Activated CD8-positive, alpha-beta T cell treated with anti-CD3 and anti-CD28 coated beads for 36 hours (primary cell): Measurements from ENCODE around the gene MRAP2. TPM values are rescaled to one million over a fixed set of nuclear protein-coding genes. Genes with fewer than 3 reads are reported as not detected.

Experiments
- ATAC-seq: fragments of 200-7000 bp; cut with Tn5 transposase; one replicate; pipeline ENCODE4 v1.10.0; 2021; ENCODE audit warnings: mild to moderate bottlenecking, moderate library complexity
- CTCF ChIA-PET: fragments of 350-600 bp; sonication (Branson Sonifier 250); formaldehyde crosslinking; loops from one replicate; lab custom pipeline; 2021; ENCODE audit warnings: antibody characterized with exemption; lab: Charles Lee
- POLR2A ChIA-PET: fragments of 350-600 bp; sonication (Branson Sonifier 250); formaldehyde crosslinking; loops from one replicate; lab custom pipeline; 2021; ENCODE audit warnings: antibody characterized with exemption; lab: Charles Lee
- DNase-seq: peaks from one replicate; pipeline ENCODE4 v3.0.0-alpha.2; 2020
- H3K27ac Mint-ChIP-seq: one replicate; pipeline ENCODE4 v1.8.0; 2021; ENCODE audit warnings: mild to moderate bottlenecking, mixed read lengths
- H3K27me3 Mint-ChIP-seq: one replicate; pipeline ENCODE4 v1.8.0; 2021; ENCODE audit warnings: mixed read lengths
- H3K36me3 Mint-ChIP-seq: one replicate; pipeline ENCODE4 v1.8.0; 2021; ENCODE audit warnings: low read depth, mixed read lengths
- H3K4me1 Mint-ChIP-seq: one replicate; pipeline ENCODE4 v1.8.0; 2021; ENCODE audit warnings: low read depth, mixed read lengths
- H3K4me3 Mint-ChIP-seq: one replicate; pipeline ENCODE4 v1.8.0; 2021; ENCODE audit warnings: mild to moderate bottlenecking, moderate library complexity, mixed read lengths
- H3K9me3 Mint-ChIP-seq: one replicate; pipeline ENCODE4 v1.8.0; 2021; ENCODE audit warnings: mixed read lengths
- CTCF ChIP-seq: fragments of 200-600 bp; IDR thresholded peaks from one replicate; pipeline ENCODE4 v1.8.0; 2022; ENCODE audit warnings: antibody characterized with exemption, mild to moderate bottlenecking
- intact Hi-C: fragments of 100-400 bp; cut with micrococcal nuclease; formaldehyde crosslinking; loops from one replicate; pipeline ENCODE4 v1.10.0; 2022
- total RNA-seq, 2 experiments: library from RNA; stranded (reverse); gene quantifications; one replicate each; pipeline ENCODE4 v1.2.3, GENCODE V29; 2021

Gene MRAP2
- not detected for total RNA-seq

GRCh38 chr6:84033523-84034451, at the start of gene MRAP2:
MRAP2 (plus strand) TSS chr6:84033772; CDS start chr6:84055319, 21,547 bp downstream.
- Mint-ChIP-seq H3K36me3 (no peaks in the 10 kb centered on the region), H3K4me3 (peak within 1 kb of the TSS; percentile 16), H3K27me3 (peaks cover 48% of the 10 kb centered on the region), H3K27ac (no peak within 1 kb of the TSS), H3K4me1 (peaks cover 6% of the 10 kb centered on the region), H3K9me3 (peaks cover 5% of the 10 kb centered on the region)
- POLR2A ChIA-PET: no interaction called here
- ATAC-seq (peak; percentile 55), DNase-seq (peak; percentile 7)
- no peak for TF ChIP-seq CTCF
- intact Hi-C loops: no loop called here
- CTCF ChIA-PET: no interaction called here

GRCh38 chr6:83984411-83984810, 49.2 kb upstream of the MRAP2 start:
- intact Hi-C loops: no loop called here
- H3K9me3 Mint-ChIP-seq: no peaks in the 10 kb centered on the region
- no peaks in the 10 kb centered on the region for H3K27me3 Mint-ChIP-seq
- no peak for DNase-seq
- CTCF ChIA-PET: no interaction called here
- ATAC-seq: no peak
- no peak overlapping the region for H3K4me3 Mint-ChIP-seq
- H3K36me3 Mint-ChIP-seq: no peaks in the 10 kb centered on the region
- no peaks in the 10 kb centered on the region for H3K4me1 Mint-ChIP-seq
- no peak overlapping the region for H3K27ac Mint-ChIP-seq
- POLR2A ChIA-PET: no interaction called here
- TF ChIP-seq CTCF: no peak

GRCh38 chr6:83985308-83985713, 48.3 kb upstream of the MRAP2 start:
- CTCF ChIA-PET: no interaction called here
- H3K27ac Mint-ChIP-seq: no peak overlapping the region
- H3K27me3 Mint-ChIP-seq: no peaks in the 10 kb centered on the region
- ATAC-seq (no peak), DNase-seq (no peak)
- no peaks in the 10 kb centered on the region for H3K4me1 Mint-ChIP-seq
- no peak for TF ChIP-seq CTCF
- H3K9me3 Mint-ChIP-seq: no peaks in the 10 kb centered on the region
- H3K4me3 Mint-ChIP-seq: no peak overlapping the region
- POLR2A ChIA-PET: interaction anchor here (0.5 kb wide), 1 partner anchor 22 kb away, joined by 3 read pairs; no protein-coding TSS in a partner anchor
- H3K36me3 Mint-ChIP-seq: no peaks in the 10 kb centered on the region
- intact Hi-C loops: no loop called here

GRCh38 chr6:83985715-83986114, 47.9 kb upstream of the MRAP2 start:
- DNase-seq: no peak
- ChIA-PET CTCF (no interaction called here), POLR2A (interaction anchor here (0.5 kb wide), 1 partner anchor 22 kb away, joined by 3 read pairs; no protein-coding TSS in a partner anchor)
- TF ChIP-seq CTCF: no peak
- H3K4me1 Mint-ChIP-seq: no peaks in the 10 kb centered on the region
- intact Hi-C loops: no loop called here
- H3K27me3 Mint-ChIP-seq: no peaks in the 10 kb centered on the region
- H3K36me3 Mint-ChIP-seq: no peaks in the 10 kb centered on the region
- H3K4me3 Mint-ChIP-seq: no peak overlapping the region
- no peak overlapping the region for H3K27ac Mint-ChIP-seq
- ATAC-seq: no peak
- no peaks in the 10 kb centered on the region for H3K9me3 Mint-ChIP-seq

GRCh38 chr6:83998021-83998584, 35.5 kb upstream of the MRAP2 start:
- peaks cover 6% of the 10 kb centered on the region for H3K27me3 Mint-ChIP-seq
- no peak overlapping the region for H3K27ac Mint-ChIP-seq
- ChIA-PET CTCF (no interaction called here), POLR2A (no interaction called here)
- peaks cover 6% of the 10 kb centered on the region for H3K9me3 Mint-ChIP-seq
- DNase-seq (no peak), ATAC-seq (no peak)
- H3K36me3 Mint-ChIP-seq: no peaks in the 10 kb centered on the region
- no peak for TF ChIP-seq CTCF
- intact Hi-C loops: no loop called here
- no peaks in the 10 kb centered on the region for H3K4me1 Mint-ChIP-seq
- no peak overlapping the region for H3K4me3 Mint-ChIP-seq
